CD8-positive, alpha-beta memory T cell (primary cell): Measurements from ENCODE around the gene SFMBT2. TPM values are rescaled to one million over a fixed set of nuclear protein-coding genes. Genes with fewer than 3 reads are reported as not detected.
A peak's percentile ranks its signal among the peaks of the same experiment; 100 is the strongest.
"Not testable (repeated sequence)": the region's sequence is repeated elsewhere in the genome, so short reads cannot be mapped to it uniquely, and the experiment has no call there.

ENCODE experiments used
- CTCF ChIA-PET: fragments of 350-600 bp; sonication (Branson Sonifier 250); formaldehyde crosslinking; loops from one replicate; lab custom pipeline; 2021; ENCODE audit warnings: antibody characterized with exemption; lab: Charles Lee
- POLR2A ChIA-PET: fragments of 350-600 bp; sonication (Branson Sonifier 250); formaldehyde crosslinking; loops from one replicate; lab custom pipeline; 2021; ENCODE audit warnings: antibody characterized with exemption; lab: Charles Lee
- DNase-seq, 5 donors: peaks; one replicate each; pipeline versions ENCODE4 v3.0.0 to v3.0.0-alpha.2; 2020 to 2022; ENCODE audit warnings: mixed read lengths in 1 of 5
- H3K27ac ChIP-seq: one replicate; pipeline ENCODE4 v1.7.0; 2013; ENCODE audit warnings: low read depth, mild to moderate bottlenecking, low read length, moderate library complexity
- H3K27me3 ChIP-seq: 2 replicates; pipeline ENCODE4 v1.7.0; 2013; ENCODE audit warnings: low read length, mild to moderate bottlenecking; ENCODE audit not compliant: insufficient read depth, poor library complexity, severe bottlenecking
- H3K36me3 ChIP-seq: 2 replicates; pipeline ENCODE4 v1.7.0; 2013; ENCODE audit warnings: mild to moderate bottlenecking, low read length, moderate library complexity; ENCODE audit not compliant: insufficient read depth
- H3K4me1 ChIP-seq: 2 replicates; pipeline ENCODE4 v1.7.0; 2013; ENCODE audit warnings: mild to moderate bottlenecking, low read length, moderate library complexity; ENCODE audit not compliant: insufficient read depth
- H3K4me3 ChIP-seq: 2 replicates; pipeline ENCODE4 v1.7.0; 2013; ENCODE audit warnings: mild to moderate bottlenecking, low read length
- H3K9me3 ChIP-seq: 2 replicates; pipeline ENCODE4 v1.7.0; 2013; ENCODE audit warnings: mild to moderate bottlenecking, low read length
- H3K27ac Mint-ChIP-seq, 8 donors: one replicate each; pipeline ENCODE4 v1.8.0; 2020 to 2021; ENCODE audit warnings: mixed read lengths in 8 of 8, mild to moderate bottlenecking in 6 of 8, inconsistent platforms in 3 of 8, moderate library complexity in 3 of 8
- H3K27me3 Mint-ChIP-seq, 2 donors: one replicate each; pipeline ENCODE4 v1.8.0; 2020 to 2021; ENCODE audit warnings: mixed read lengths in 2 of 2, mild to moderate bottlenecking in 1 of 2, moderate library complexity in 1 of 2
- H3K36me3 Mint-ChIP-seq, 3 donors: one replicate each; pipeline ENCODE4 v1.8.0; 2020 to 2021; ENCODE audit warnings: mixed read lengths in 3 of 3, inconsistent platforms in 1 of 3, mild to moderate bottlenecking in 1 of 3
- H3K4me1 Mint-ChIP-seq, 3 donors: one replicate each; pipeline ENCODE4 v1.8.0; 2020 to 2021; ENCODE audit warnings: mixed read lengths in 3 of 3, inconsistent platforms in 1 of 3, mild to moderate bottlenecking in 1 of 3
- H3K4me3 Mint-ChIP-seq, 7 donors: one replicate each; pipeline ENCODE4 v1.8.0; 2020 to 2021; ENCODE audit warnings: mixed read lengths in 7 of 7, mild to moderate bottlenecking in 6 of 7, moderate library complexity in 4 of 7, inconsistent platforms in 2 of 7
- H3K9me3 Mint-ChIP-seq, 5 donors: one replicate each; pipeline ENCODE4 v1.8.0; 2020 to 2022; ENCODE audit warnings: mixed read lengths in 5 of 5, mild to moderate bottlenecking in 3 of 5, moderate library complexity in 2 of 5, inconsistent platforms in 1 of 5
- polyA plus RNA-seq: library from polyadenylated mRNA; unstranded; fragments of 300-500 nt; fragmentation: Illumina TruSeq; gene quantifications from one replicate; pipeline ENCODE4 v1.2.3, GENCODE V29; 2021
- total RNA-seq, 2 experiments: library from RNA; stranded (reverse); gene quantifications; one replicate each; pipeline ENCODE4 v1.2.3, GENCODE V29; 2021

SFMBT2 gene
- total and polyA plus RNA-seq, 3 experiments from 2014 or later, result 4.9 to 18.3 (median 17.4) TPM

DNA sequence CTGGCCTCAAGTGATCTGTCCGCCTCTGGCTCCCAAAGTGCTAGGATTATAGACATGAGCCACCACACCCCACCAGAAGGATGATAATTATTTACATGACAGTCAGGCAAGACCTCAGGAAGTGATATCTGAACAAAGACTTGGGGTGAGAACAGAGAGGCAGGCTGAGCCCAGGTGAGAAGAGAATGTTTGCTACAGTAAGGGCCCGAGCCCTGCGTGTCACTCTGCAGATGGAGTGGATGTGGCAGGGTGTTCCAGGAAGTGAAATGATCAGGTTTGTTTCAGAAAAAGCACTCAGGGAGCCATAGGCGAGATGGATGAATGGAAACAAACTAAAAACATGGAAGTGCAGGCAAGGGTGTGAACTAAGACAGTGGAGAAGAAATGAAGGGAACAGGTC is 22.2 kb downstream of the SFMBT2 start:
- ChIA-PET CTCF (interaction anchor here (1.4 kb wide), 1 partner anchor 267 kb away, joined by 3 read pairs; no protein-coding TSS in a partner anchor), POLR2A (interaction anchor here (0.6 kb wide), 3 partner anchors 22 to 460 kb away, joined by 3 to 6 read pairs (median 4); no protein-coding TSS in a partner anchor)
- no peaks in the 10 kb centered on the region for H3K27me3 ChIP-seq
- peaks cover 52 to 82% (median 70%) of the 10 kb centered on the region in 3 donors for H3K4me1 Mint-ChIP-seq
- no peaks in the 10 kb centered on the region for H3K9me3 ChIP-seq
- peaks cover 0 to 5% (median 2%) of the 10 kb centered on the region in 3 donors for H3K36me3 Mint-ChIP-seq
- H3K27ac ChIP-seq, result peak overlapping the region; percentile 7
- H3K4me3 ChIP-seq, result no peak overlapping the region
- peak overlapping the region; percentile 77 to 97 (median 93) for H3K27ac Mint-ChIP-seq
- H3K36me3 ChIP-seq, result no peaks in the 10 kb centered on the region
- no peaks in the 10 kb centered on the region for H3K9me3 Mint-ChIP-seq
- peaks cover 59% of the 10 kb centered on the region for H3K4me1 ChIP-seq
- H3K4me3 Mint-ChIP-seq, result peak overlapping the region; percentile 36 to 75 (median 72)
- H3K27me3 Mint-ChIP-seq, result no peaks in the 10 kb centered on the region
- DNase-seq, result peak in 3 of 5 donors; percentile 27 to 58 (median 35)

DNA sequence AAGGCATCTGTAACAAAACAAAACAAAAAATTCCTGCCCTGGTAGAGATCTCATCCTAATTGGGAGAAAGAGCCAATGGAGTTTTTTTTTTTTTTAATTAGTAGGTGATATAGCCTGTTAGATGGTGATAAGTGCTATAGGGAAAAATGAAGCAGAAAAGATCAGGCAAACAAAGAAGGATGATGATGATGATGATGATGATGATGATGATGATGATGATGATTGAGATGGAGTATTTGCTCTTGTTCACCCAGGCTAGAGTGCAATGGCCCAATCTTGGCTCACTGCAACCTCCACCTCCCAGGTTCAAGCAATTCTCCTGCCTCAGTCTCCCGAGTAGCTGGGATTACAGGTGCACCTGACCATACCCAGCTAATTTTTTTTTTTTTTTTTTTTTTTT is 22.7 kb downstream of the SFMBT2 start:
- CTCF ChIA-PET, DNase-seq, H3K27me3 Mint-ChIP-seq, H3K9me3 ChIP-seq, H3K36me3 Mint-ChIP-seq, H3K36me3 ChIP-seq, H3K27me3 ChIP-seq, H3K9me3 Mint-ChIP-seq, H3K27ac ChIP-seq, H3K4me3 ChIP-seq: not testable (repeated sequence)
- H3K4me1 ChIP-seq, result peaks cover 64% of the 10 kb centered on the region
- H3K27ac Mint-ChIP-seq, result peak overlapping the region in 6 of 8 donors; percentile 50 to 85 (median 76)
- H3K4me3 Mint-ChIP-seq, result peak overlapping the region in 2 of 7 donors; percentile 13 to 46
- peaks cover 56 to 85% (median 74%) of the 10 kb centered on the region in 3 donors for H3K4me1 Mint-ChIP-seq
- POLR2A ChIA-PET, result interaction anchor here (0.6 kb wide), 4 partner anchors 9 to 460 kb away, joined by 3 to 6 read pairs (median 4); no protein-coding TSS in a partner anchor

DNA sequence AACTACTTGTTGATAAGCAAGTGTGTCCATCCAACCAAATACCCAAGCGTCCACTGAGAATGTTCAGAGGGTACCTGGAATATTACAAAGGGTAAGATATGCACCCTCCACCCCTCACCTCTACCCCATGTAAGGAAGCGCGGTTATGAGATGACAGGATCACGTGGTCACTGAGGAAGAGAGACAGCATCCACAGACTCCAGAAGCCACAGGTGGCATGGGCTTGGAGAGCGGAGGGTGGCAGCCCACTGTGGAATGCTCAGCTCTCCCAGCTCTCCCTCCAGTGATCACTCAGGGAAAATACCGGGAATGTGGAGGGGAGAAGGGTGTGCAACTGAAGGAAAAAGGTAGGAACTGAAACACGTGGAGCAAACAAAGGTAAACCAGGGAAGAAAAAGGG is 25.7 kb downstream of the SFMBT2 start:
- H3K4me1 ChIP-seq, result peaks cover 60% of the 10 kb centered on the region
- H3K4me1 Mint-ChIP-seq, result peaks cover 57 to 76% (median 68%) of the 10 kb centered on the region in 3 donors
- CTCF ChIA-PET, result no interaction called here

DNA sequence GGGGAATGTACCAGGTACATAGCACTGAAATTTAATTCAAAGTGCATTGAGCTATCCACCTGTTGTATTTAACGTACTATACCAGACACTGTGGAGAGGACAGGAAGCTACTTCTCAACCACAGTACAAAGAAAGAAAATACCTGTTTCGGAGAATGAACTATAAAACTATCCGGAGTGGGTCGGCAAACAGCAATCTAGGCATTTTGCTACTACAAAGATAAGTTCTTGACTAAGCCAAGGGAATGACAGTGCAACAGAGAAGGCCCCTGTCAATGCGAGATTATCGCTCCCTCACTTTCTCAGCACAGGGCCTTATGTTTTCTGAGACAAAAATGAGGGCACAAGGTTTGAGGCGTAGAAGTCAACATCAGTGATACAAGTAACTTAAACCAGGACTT is 27.4 kb downstream of the SFMBT2 start:
- H3K9me3 Mint-ChIP-seq, result no peaks in the 10 kb centered on the region
- Histone ChIP-seq H3K4me3 (no peak overlapping the region), H3K36me3 (peaks cover 6% of the 10 kb centered on the region), H3K4me1 (peaks cover 43% of the 10 kb centered on the region), H3K27ac (no peak overlapping the region), H3K9me3 (no peaks in the 10 kb centered on the region), H3K27me3 (no peaks in the 10 kb centered on the region)
- H3K36me3 Mint-ChIP-seq, result peaks cover 0 to 40% (median 19%) of the 10 kb centered on the region in 3 donors
- CTCF ChIA-PET, result interaction anchor here (0.7 kb wide), 1 partner anchor 463 kb away, joined by 3 read pairs; no protein-coding TSS in a partner anchor
- H3K4me3 Mint-ChIP-seq, result peak overlapping the region in 6 of 7 donors; percentile 1 to 72 (median 36)
- POLR2A ChIA-PET, result no interaction called here
- peak in 1 of 5 donors; percentile 31 for DNase-seq
- peaks cover 51 to 74% (median 64%) of the 10 kb centered on the region in 3 donors for H3K4me1 Mint-ChIP-seq
- no peaks in the 10 kb centered on the region for H3K27me3 Mint-ChIP-seq
- peak overlapping the region; percentile 15 to 88 (median 68) for H3K27ac Mint-ChIP-seq

More for the DNA sequence above, 25.7 kb downstream of the SFMBT2 start:
- Mint-ChIP-seq H3K27ac (peak overlapping the region in 5 of 8 donors; percentile 3 to 81 (median 70)), H3K36me3 (peaks cover 0 to 27% (median 14%) of the 10 kb centered on the region in 3 donors), H3K27me3 (no peaks in the 10 kb centered on the region), H3K4me3 (no peak overlapping the region), H3K9me3 (no peaks in the 10 kb centered on the region)
- no peak overlapping the region for H3K4me3 ChIP-seq
- no peaks in the 10 kb centered on the region for H3K27me3 ChIP-seq
- no peaks in the 10 kb centered on the region for H3K9me3 ChIP-seq
- DNase-seq, result no peak
- peaks cover 6% of the 10 kb centered on the region for H3K36me3 ChIP-seq
- H3K27ac ChIP-seq, result no peak overlapping the region
- POLR2A ChIA-PET, result no interaction called here

DNA sequence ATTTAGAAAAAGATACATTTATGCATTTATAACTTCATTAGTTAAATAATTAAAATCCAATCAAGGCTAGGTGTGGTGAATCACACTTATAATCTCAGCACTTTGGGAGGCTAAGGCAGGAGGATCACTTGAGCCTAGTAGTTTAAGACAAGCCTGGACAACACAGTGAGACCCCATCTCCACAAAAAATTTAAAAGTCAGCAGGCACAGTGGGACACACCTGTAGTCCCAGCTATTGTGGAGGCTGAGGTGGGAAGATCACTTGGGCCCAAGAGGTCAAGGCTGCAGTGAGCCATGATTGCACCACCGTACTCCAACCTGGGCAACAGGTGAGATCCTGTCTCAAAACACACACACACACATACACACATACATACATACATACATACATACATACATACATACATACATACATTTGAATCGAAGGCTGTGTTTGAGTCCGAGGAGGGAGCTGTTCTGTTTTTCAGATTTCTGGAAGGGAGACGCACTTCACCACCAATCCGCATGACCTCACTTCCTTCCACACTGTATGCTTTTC is 30.1 kb downstream of the SFMBT2 start:
- H3K4me3 ChIP-seq, result no peak overlapping the region
- Mint-ChIP-seq H3K27ac (peak overlapping the region in 5 of 8 donors; percentile 20 to 75 (median 52)), H3K4me1 (peaks cover 37 to 57% (median 46%) of the 10 kb centered on the region in 3 donors), H3K4me3 (no peak overlapping the region), H3K9me3 (no peaks in the 10 kb centered on the region), H3K27me3 (no peaks in the 10 kb centered on the region), H3K36me3 (peaks cover 6 to 54% (median 17%) of the 10 kb centered on the region in 3 donors)
- peaks cover 9% of the 10 kb centered on the region for H3K36me3 ChIP-seq
- H3K9me3 ChIP-seq, result no peaks in the 10 kb centered on the region
- no peak overlapping the region for H3K27ac ChIP-seq
- no peak for DNase-seq
- peaks cover 26% of the 10 kb centered on the region for H3K4me1 ChIP-seq
- POLR2A ChIA-PET, result no interaction called here
- H3K27me3 ChIP-seq, result no peaks in the 10 kb centered on the region
- CTCF ChIA-PET, result no interaction called here

DNA sequence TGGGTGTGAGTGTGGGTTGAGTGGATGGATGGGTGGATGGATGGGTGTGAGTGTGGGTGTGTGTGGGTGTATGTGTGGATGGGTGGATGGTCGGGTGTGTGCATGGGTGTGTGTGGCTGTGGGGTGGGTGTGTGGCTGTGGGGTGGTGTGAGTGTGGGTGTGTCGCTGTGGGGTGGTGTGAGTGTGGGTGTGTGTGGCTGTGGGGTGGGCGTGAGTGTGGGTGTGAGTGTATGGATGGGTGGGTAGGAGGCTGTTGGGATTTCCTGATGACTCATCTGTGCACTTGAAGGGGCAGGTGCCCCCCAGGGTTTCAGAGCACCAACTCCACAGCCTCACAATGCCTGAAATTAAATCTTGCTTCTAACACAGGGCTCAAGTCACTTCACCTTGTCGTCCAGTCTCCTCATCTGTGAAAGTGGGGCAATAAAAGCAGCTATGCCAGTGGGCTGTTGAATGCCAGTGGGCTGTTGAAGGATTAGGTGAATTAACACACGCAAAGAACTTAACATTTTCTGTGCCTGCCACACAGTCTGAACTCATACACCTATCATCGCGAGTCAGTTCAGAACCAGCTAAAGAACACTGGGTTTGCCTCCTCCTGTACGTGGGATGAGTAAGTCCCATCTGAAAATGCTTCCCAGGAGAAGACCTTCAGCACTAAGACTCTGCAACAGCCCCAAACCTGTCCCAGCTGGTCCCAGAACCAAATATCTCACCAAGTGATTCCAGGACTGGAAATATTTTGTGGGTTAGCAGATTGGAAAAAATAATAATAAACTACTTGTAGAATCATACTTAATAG is 32.0 kb downstream of the SFMBT2 start:
- H3K27me3 ChIP-seq, result no peaks in the 10 kb centered on the region
- DNase-seq, result peak in 1 of 5 donors; percentile 8
- ChIA-PET CTCF (interaction anchor here (1.1 kb wide), 1 partner anchor 32 kb away, joined by 3 read pairs; the partner anchor contains the start of gene SFMBT2), POLR2A (interaction anchor here (0.5 to 0.6 kb wide), 2 partner anchors 9 to 557 kb away, joined by 4 to 7 read pairs; no protein-coding TSS in a partner anchor)
- peaks cover 13% of the 10 kb centered on the region for H3K4me1 ChIP-seq
- H3K27me3 Mint-ChIP-seq, result no peaks in the 10 kb centered on the region
- peak overlapping the region in 7 of 8 donors; percentile 55 to 85 (median 76) for H3K27ac Mint-ChIP-seq
- H3K36me3 ChIP-seq, result peaks cover 14% of the 10 kb centered on the region
- no peak overlapping the region for H3K27ac ChIP-seq
- no peak overlapping the region for H3K4me3 ChIP-seq
- peaks cover 27 to 51% (median 45%) of the 10 kb centered on the region in 3 donors for H3K4me1 Mint-ChIP-seq
- H3K9me3 Mint-ChIP-seq, result no peaks in the 10 kb centered on the region
- no peaks in the 10 kb centered on the region for H3K9me3 ChIP-seq
- peaks cover 17 to 69% (median 18%) of the 10 kb centered on the region in 3 donors for H3K36me3 Mint-ChIP-seq
- H3K4me3 Mint-ChIP-seq, result no peak overlapping the region

DNA sequence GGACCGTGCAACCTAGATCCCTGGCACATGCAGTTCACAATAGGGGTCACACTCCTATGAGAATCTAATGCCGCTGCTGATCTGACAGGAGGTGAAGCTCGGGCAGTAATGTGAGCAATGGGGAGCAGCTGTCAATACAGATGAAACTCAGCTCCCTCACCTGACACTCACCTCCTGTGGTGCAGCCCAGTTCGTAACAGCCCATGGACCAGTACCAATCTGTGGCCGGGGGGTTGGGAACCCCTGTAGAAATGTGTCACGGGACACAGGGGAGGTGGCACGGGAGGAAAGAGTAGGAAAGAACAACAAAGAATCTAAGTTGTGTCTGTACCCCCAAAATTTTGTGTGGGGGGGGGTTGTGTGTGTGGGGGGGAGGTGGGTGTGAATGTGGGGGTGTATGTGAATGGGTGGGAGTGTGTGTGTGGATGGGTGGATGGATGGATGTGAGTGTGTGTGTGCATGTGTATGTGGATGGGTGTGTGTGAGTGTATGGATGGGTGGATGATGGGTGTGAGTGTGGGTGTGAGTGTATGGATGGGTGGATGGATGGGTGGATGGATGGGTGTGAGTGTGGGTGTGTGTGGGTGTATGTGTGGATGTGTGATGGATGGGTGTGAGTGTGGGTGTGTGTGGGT is 33.1 kb downstream of the SFMBT2 start:
- H3K4me3 Mint-ChIP-seq, result no peak overlapping the region

More for the DNA sequence above, 33.1 kb downstream of the SFMBT2 start:
- CTCF ChIA-PET, result no interaction called here
- H3K27me3 ChIP-seq, result no peaks in the 10 kb centered on the region
- peaks cover 3% of the 10 kb centered on the region for H3K4me1 ChIP-seq
- peaks cover 24 to 77% (median 26%) of the 10 kb centered on the region in 3 donors for H3K36me3 Mint-ChIP-seq
- H3K4me3 ChIP-seq, result no peak overlapping the region
- POLR2A ChIA-PET, result no interaction called here
- no peaks in the 10 kb centered on the region for H3K9me3 Mint-ChIP-seq
- H3K36me3 ChIP-seq, result peaks cover 22% of the 10 kb centered on the region
- no peak for DNase-seq
- H3K27ac ChIP-seq, result no peak overlapping the region
- no peaks in the 10 kb centered on the region for H3K27me3 Mint-ChIP-seq
- peaks cover 22 to 49% (median 34%) of the 10 kb centered on the region in 3 donors for H3K4me1 Mint-ChIP-seq
- peak overlapping the region in 3 of 8 donors; percentile 27 to 85 (median 50) for H3K27ac Mint-ChIP-seq
- no peaks in the 10 kb centered on the region for H3K9me3 ChIP-seq
